Type B pancreatic cell (in vitro differentiated cells): Measurements from ENCODE around the gene MIGA2. TPM values are rescaled to one million over a fixed set of nuclear protein-coding genes. Genes with fewer than 3 reads are reported as not detected.

ENCODE experiments used
- DNase-seq: peaks from one replicate; pipeline ENCODE4 v3.0.0; 2021; ENCODE audit warnings: mixed read lengths; ENCODE audit not compliant: unreplicated experiment; ENCODE audit errors: extremely low spot score
- H3K27ac Mint-ChIP-seq: 2 replicates; pipeline ENCODE4 v1.8.0; 2021; ENCODE audit warnings: mild to moderate bottlenecking, mixed read lengths
- H3K27me3 Mint-ChIP-seq: 2 replicates; pipeline ENCODE4 v1.8.0; 2021; ENCODE audit warnings: mixed read lengths
- H3K36me3 Mint-ChIP-seq: 2 replicates; pipeline ENCODE4 v1.8.0; 2021; ENCODE audit warnings: mixed read lengths
- H3K4me1 Mint-ChIP-seq: one replicate; pipeline ENCODE4 v1.8.0; 2021; ENCODE audit warnings: mixed read lengths; ENCODE audit not compliant: unreplicated experiment
- H3K4me3 Mint-ChIP-seq: 2 replicates; pipeline ENCODE4 v1.8.0; 2021; ENCODE audit warnings: mild to moderate bottlenecking, mixed read lengths
- H3K9me3 Mint-ChIP-seq: 2 replicates; pipeline ENCODE4 v1.8.0; 2021; ENCODE audit warnings: mixed read lengths
- CTCF ChIP-seq: fragments of 200-600 bp; sonication (generic); conservative IDR thresholded peaks from 2 replicates; pipeline ENCODE4 v1.5.0; 2021; ENCODE audit warnings: antibody characterized with exemption, mild to moderate bottlenecking
- total RNA-seq: library from RNA; stranded (reverse); gene quantifications from 2 replicates; pipeline ENCODE4 v1.2.1, GENCODE V29; 2021; ENCODE audit warnings: low replicate concordance

Gene MIGA2
- total RNA-seq, 1 donor from 2014 or later, result 41.6 TPM

- H3K27ac Mint-ChIP-seq, result peak overlapping the region; percentile 95
- no peaks in the 10 kb centered on the region for H3K9me3 Mint-ChIP-seq
- H3K4me1 Mint-ChIP-seq, result peaks cover 31% of the 10 kb centered on the region
- H3K27me3 Mint-ChIP-seq, result no peaks in the 10 kb centered on the region
- peak overlapping the region; percentile 92 for H3K4me3 Mint-ChIP-seq
- no peaks in the 10 kb centered on the region for H3K36me3 Mint-ChIP-seq
- no peak for DNase-seq
- no peak for TF ChIP-seq CTCF
These were observed 8.7 kb upstream of the MIGA2 start for GRCh38 chr9:129027685-129028191.

- H3K9me3 Mint-ChIP-seq, result no peaks in the 10 kb centered on the region
- no peaks in the 10 kb centered on the region for H3K27me3 Mint-ChIP-seq
- H3K36me3 Mint-ChIP-seq, result no peaks in the 10 kb centered on the region
- TF ChIP-seq CTCF, result peak; percentile 91
- H3K27ac Mint-ChIP-seq, result peak within 1 kb of the TSS; percentile 95
- peak; percentile 99 for DNase-seq
- H3K4me3 Mint-ChIP-seq, result peak within 1 kb of the TSS; percentile 92
- peaks cover 27% of the 10 kb centered on the region for H3K4me1 Mint-ChIP-seq
These were observed 8.0 kb upstream of the MIGA2 start, which contains the start of gene SH3GLB2 for GRCh38 chr9:129028192-129028966. Gene SH3GLB2 (minus strand): TSS chr9:129028331. CDS start chr9:129028154, 177 bp downstream.

- no peak for TF ChIP-seq CTCF
- H3K27ac Mint-ChIP-seq, result peak overlapping the region; percentile 20
- peaks cover 22% of the 10 kb centered on the region for H3K4me1 Mint-ChIP-seq
- H3K36me3 Mint-ChIP-seq, result no peaks in the 10 kb centered on the region
- no peak for DNase-seq
- H3K9me3 Mint-ChIP-seq, result no peaks in the 10 kb centered on the region
- H3K27me3 Mint-ChIP-seq, result no peaks in the 10 kb centered on the region
- peak overlapping the region; percentile 57 for H3K4me3 Mint-ChIP-seq
These were observed 6.2 kb upstream of the MIGA2 start for GRCh38 chr9:129030191-129030590.

GRCh38 chr9:129031514-129031913 lies 4.9 kb upstream of the MIGA2 start:
- Mint-ChIP-seq H3K36me3 (no peaks in the 10 kb centered on the region), H3K4me1 (peaks cover 21% of the 10 kb centered on the region), H3K4me3 (no peak overlapping the region), H3K9me3 (no peaks in the 10 kb centered on the region), H3K27ac (no peak overlapping the region), H3K27me3 (no peaks in the 10 kb centered on the region)
- no peak for TF ChIP-seq CTCF
- DNase-seq, result no peak

GRCh38 chr9:129032541-129033159 lies 3.8 kb upstream of the MIGA2 start:
- Mint-ChIP-seq H3K9me3 (no peaks in the 10 kb centered on the region), H3K4me3 (no peak overlapping the region), H3K27me3 (no peaks in the 10 kb centered on the region), H3K36me3 (no peaks in the 10 kb centered on the region), H3K4me1 (peaks cover 19% of the 10 kb centered on the region), H3K27ac (no peak overlapping the region)
- no peak for DNase-seq
- no peak for TF ChIP-seq CTCF
